ENCODE results near the gene AOC3.

GRCh38 chr17:42832934-42833766, 17.8 kb upstream of the AOC3 start, which contains the start of gene PSME3:
- TF ChIP-seq POLR2AphosphoS5 (IDR thresholded peaks at IDR 0.05; ENCODE audit: low read depth, low read length) (peak; percentile 84), TAF1 (IDR thresholded peaks at IDR 0.05; ENCODE audit: low read depth, low read length) (peak; percentile 80), POLR2A (IDR thresholded peaks at IDR 0.05; ENCODE audit: low read depth, low read length) (peak; percentile 95), POU2F2 (IDR thresholded peaks at IDR 0.05; ENCODE audit: low read depth, low read length) (no peak; the same call in 1 of the 2 replicates)
